Fibroblast of the conjunctiva (primary cell): ENCODE measurements around the gene ADORA2B.
"Not testable (repeated sequence)": the region's sequence is repeated elsewhere in the genome, so short reads cannot be mapped to it uniquely, and the experiment has no call there.

Source experiments
- DNase-seq: peaks from one replicate; pipeline ENCODE4 v3.0.0-alpha.2; 2010; ENCODE audit warnings: low read depth

ADORA2B gene

GRCh38 chr17:15922586-15922985 is 22.3 kb upstream of the ADORA2B start:
- DNase-seq: no peak

GRCh38 chr17:15926039-15926740 is 18.7 kb upstream of the ADORA2B start:
- no peak for DNase-seq

- no peak for DNase-seq
These were observed 16.6 kb upstream of the ADORA2B start for GRCh38 chr17:15928286-15928785.

- no peak for DNase-seq
These were observed 15.0 kb upstream of the ADORA2B start for GRCh38 chr17:15929941-15930340.

GRCh38 chr17:15930426-15930825 is 14.5 kb upstream of the ADORA2B start:
- DNase-seq: no peak

GRCh38 chr17:15931394-15931793 is 13.5 kb upstream of the ADORA2B start:
- no peak for DNase-seq

GRCh38 chr17:15934866-15935265 is 10.1 kb upstream of the ADORA2B start:
- DNase-seq: no peak

- no peak for DNase-seq
These were observed 9.0 kb upstream of the ADORA2B start for GRCh38 chr17:15935891-15936290.

- not testable (repeated sequence) for DNase-seq
These were observed 8.4 kb upstream of the ADORA2B start for GRCh38 chr17:15936481-15936880.

GRCh38 chr17:15941781-15942180 is 3.1 kb upstream of the ADORA2B start:
- DNase-seq: no peak

GRCh38 chr17:15942207-15942833 is 2.6 kb upstream of the ADORA2B start:
- DNase-seq: no peak

GRCh38 chr17:15943971-15944758 is 765 bp upstream of the ADORA2B start:
- no peak for DNase-seq

- DNase-seq: no peak
These were observed 729 bp downstream of the ADORA2B start for GRCh38 chr17:15945527-15946191.

- no peak for DNase-seq
These were observed 1.7 kb downstream of the ADORA2B start for GRCh38 chr17:15946611-15947120.

GRCh38 chr17:15947271-15947670 is 2.3 kb downstream of the ADORA2B start:
- DNase-seq: no peak

GRCh38 chr17:15947976-15948752 is 3.2 kb downstream of the ADORA2B start:
- DNase-seq: no peak

GRCh38 chr17:15951368-15952047 is 6.6 kb downstream of the ADORA2B start:
- no peak for DNase-seq

- DNase-seq: no peak
These were observed 7.2 kb downstream of the ADORA2B start for GRCh38 chr17:15952048-15952532.

GRCh38 chr17:15952916-15953790 is 8.2 kb downstream of the ADORA2B start:
- no peak for DNase-seq
